NOMO-1 treated with DMSO at 0.1 percent for 48 hours (cell line): ENCODE results near the gene ZC3H18.
A peak's percentile ranks its signal among the peaks of the same experiment; 100 is the strongest.

Experiments used
- DNase-seq: peaks from one replicate; lab custom pipeline; 2025; ENCODE audit not compliant: unreplicated experiment; lab: John Stamatoyannopoulos, UW

Gene ZC3H18

DNA sequence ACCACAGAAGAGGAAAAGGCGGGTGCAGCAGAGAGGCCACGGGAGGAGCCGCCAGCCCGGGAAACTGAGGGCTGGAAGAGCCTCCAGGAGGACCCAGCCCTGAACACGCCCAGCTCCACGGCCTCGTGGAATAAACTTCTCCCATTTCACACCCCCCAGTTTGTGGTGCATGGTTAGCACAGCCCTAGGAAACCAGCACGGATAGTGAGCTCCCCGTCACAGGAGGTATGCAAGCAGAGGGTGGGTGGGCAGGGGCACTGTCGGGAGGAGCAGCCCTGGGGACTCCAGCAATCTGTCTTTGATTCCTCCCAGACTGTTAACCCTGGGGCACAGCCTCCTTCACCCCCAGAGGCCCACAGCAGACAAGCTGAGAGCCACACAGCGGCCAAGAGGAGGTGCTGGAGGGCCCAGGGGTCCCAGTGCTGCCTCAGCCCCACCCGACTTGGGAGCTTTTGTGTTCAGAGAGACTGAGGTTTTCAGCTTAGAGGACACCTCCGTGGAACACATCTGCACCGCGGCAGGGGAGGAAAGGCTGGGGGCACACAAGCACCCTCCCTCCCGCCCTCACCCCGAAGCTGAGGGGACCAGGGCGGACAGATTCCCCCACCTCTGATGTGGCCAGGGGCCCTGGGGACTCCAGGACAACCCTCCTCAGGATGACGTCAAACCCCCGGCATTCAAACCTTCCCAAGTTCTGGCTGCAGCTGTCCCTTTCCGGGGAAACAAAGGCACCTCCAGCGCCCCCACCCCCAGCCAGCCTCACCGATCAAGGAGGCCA, 66.5 kb downstream of the ZC3H18 start:
- no peak for DNase-seq

DNA sequence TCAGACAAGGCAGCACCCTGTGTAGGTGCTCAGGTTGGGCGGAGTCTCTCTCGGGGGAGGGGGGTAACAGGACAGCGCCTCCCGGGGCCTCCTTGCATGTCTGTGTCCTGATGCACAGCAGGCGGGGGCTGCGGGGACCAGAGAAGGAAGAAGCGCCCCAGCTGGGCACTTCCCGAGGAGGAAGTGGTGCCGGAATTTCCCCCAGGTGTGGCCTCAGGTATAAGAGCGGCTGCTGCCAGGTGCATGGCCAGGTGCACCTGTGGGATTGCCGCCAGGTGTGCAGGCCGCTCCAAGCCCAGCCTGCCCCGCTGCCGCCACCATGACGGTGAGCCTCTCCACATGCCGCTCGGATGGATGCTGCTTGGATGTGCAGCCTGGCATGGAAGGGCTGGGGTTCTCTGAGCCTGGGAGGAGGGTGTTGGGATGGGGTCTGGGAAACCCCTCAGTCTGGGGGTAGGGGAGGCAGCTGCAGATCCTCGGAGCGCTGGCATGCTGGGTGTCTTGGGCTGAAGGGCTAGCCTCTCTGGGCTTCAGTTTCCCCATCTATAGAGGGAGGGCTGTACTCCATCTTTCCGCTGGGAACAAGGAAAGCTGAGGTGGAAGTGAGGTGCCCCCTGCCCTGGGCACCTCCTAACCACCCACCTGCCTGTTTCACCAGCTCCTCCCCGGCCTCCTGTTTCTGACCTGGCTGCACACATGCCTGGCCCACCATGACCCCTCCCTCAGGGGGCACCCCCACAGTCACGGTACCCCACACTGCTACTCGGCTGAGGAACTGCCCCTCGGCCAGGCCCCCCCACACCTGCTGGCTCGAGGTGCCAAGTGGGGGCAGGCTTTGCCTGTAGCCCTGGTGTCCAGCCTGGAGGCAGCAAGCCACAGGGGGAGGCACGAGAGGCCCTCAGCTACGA, 68.4 kb downstream of the ZC3H18 start, which contains the start of gene IL17C:
IL17C (plus strand) TSS at position 250 of the 908 bp plus-strand sequence; CDS start at position 320, 70 bp downstream.
- no peak for DNase-seq

DNA sequence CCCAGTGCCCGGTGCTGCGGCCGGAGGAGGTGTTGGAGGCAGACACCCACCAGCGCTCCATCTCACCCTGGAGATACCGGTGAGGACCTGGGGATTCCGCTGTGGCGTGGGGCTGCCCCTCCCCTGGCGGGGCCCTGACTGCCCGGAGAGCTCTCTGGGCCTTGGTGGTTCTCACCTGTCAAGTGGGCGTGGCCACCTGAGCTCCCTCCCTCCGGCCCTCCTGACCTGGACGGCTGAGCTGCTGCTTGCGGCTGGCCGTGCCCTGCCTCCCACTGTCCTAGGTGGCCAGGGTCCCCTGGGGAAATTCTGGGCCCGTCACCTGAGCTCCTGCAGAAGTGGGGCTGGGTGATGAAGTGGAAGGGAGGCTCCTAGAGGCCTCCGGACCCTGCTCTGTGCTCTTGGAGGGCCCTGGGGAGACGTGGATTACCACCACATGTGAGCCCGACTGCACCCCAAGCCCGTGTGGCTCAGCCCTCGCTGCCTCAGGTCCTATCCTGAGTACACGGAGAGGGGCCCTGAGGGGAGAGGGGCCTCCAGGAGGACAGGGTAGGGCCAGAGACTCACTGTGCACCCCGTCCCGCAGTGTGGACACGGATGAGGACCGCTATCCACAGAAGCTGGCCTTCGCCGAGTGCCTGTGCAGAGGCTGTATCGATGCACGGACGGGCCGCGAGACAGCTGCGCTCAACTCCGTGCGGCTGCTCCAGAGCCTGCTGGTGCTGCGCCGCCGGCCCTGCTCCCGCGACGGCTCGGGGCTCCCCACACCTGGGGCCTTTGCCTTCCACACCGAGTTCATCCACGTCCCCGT, 69.2 kb downstream of the ZC3H18 start:
- DNase-seq = no peak

DNA sequence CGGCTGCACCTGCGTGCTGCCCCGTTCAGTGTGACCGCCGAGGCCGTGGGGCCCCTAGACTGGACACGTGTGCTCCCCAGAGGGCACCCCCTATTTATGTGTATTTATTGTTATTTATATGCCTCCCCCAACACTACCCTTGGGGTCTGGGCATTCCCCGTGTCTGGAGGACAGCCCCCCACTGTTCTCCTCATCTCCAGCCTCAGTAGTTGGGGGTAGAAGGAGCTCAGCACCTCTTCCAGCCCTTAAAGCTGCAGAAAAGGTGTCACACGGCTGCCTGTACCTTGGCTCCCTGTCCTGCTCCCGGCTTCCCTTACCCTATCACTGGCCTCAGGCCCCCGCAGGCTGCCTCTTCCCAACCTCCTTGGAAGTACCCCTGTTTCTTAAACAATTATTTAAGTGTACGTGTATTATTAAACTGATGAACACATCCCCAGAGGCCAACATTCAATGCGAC, 69.9 kb downstream of the ZC3H18 start:
- DNase-seq = no peak

DNA sequence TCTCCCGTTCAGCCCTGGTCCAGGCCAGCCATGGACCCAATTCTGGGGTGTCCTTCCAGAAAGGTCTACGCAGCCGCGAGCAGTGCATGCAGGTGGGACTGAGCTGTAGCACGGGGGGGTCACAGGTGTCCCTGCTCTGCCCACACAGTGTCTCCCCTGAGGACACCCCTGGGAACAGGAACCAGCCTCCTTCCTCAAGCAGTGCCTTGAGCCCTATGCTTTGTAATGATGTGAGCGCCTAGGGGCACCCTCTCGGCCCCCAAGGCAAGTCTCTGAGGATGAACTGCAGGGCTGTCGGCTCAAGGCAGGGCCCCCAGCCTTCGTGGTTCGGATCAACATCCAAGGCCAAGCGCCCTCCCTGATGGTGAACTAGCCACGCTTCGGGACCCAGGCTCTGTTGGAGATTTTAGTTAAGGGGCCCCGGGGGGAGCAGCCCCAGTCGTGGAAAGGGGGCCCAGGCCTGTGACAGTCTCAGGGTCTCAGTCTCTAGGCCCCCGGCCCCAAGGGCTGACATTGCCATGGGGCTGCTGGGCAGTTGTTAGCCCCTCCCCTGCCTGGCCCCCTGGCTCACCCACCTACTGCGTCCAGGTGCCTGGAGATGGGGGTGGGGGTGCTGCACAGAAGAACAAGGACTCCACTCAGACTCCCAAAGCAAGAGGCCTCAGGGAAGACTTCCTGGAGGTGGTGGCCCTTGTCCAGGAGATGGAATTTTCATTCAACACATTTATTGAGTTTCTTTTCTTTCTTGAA, 70.5 kb downstream of the ZC3H18 start:
- no peak for DNase-seq

DNA sequence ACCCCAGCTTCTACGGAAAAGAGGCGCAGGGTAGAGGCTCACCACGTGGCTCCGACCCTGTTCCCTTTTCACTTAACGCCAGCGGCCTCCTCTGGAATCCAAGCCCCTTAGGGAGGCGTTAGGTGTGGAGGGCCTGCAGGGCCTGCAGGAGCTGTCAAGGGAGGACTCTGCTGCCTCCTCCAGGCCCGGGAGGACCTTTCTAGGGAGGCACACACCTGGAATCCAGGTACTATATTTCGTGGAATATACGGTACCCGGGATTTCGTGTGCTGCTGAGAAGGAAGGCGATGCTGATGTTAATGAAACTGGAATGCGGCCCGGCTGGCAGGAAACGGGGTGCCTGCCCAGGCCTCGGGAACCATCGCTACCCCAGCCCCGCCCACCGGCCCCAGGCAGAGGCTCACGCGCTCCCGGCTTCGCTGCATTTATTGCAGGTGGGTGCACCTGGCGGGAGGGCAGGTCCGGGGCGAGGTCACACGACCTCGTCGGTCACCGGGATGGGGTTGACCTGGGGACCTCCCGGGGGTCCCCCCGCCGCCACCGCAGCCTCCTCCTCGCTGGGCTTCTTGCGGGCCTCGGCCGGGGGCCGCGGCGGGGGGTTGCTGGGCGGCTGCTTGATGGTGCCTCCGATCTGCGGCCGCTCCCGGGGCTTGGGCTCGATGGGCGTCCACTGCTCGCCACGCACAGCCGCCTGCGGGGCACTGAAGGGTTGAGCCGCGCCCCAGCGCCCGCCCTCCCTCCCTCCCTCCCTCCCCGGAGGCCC, 72.9 kb downstream of the ZC3H18 start:
- no peak for DNase-seq

DNA sequence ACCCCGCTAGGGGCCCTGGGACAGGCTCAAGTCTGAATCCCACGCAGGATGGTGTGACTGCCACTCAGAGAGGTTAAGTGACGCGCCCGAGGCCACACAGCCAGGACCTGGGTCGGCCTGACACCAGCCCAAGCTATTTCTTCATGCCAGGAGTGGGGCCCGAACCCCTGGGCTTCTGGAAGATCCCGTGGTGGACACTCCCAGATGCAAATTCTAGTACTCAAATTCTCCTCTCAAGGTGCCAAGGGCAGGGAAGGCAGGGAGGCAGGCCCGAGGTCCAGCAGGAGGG, 73.4 kb downstream of the ZC3H18 start:
- DNase-seq = no peak

DNA sequence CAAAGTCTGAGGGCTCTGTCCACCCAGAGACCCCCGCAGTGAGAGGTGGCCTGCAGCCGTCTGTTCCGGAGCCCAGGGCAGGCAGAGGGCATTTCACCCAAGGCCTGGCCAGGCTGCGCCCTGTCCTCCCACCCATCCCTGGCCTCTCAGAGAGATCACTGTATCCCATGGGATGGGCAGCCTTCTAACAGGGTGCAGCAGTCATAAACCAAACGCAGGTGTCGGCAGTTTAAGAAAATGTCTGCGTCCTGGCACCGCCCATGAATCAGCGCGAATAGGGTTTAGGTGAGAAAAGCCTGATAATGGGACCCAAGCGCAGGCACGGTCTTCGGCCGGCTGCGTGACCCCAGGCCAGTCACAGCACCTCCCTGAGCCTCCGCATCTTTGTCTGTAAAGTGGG, 75.3 kb downstream of the ZC3H18 start:
- no peak for DNase-seq

DNA sequence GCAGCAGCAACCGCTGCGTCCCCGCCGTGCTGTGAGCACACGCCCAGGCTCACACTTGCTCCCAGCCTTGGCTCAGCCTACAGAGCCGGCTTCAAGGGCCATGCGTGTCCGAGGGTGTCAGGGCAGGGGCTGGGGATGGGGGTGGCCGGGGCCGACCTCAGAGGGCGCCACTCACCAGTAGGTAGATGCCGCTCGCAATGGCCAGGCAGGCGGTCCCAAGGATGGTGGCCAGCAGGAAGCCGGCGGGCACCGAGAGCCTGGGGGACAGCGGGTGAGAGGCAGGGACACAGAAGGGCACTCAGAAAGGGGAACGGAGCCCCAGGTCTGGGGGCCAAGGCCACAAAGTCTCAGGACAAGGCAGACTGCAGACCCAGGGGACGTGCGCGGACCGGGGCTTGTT, 75.7 kb downstream of the ZC3H18 start:
- DNase-seq = no peak

DNA sequence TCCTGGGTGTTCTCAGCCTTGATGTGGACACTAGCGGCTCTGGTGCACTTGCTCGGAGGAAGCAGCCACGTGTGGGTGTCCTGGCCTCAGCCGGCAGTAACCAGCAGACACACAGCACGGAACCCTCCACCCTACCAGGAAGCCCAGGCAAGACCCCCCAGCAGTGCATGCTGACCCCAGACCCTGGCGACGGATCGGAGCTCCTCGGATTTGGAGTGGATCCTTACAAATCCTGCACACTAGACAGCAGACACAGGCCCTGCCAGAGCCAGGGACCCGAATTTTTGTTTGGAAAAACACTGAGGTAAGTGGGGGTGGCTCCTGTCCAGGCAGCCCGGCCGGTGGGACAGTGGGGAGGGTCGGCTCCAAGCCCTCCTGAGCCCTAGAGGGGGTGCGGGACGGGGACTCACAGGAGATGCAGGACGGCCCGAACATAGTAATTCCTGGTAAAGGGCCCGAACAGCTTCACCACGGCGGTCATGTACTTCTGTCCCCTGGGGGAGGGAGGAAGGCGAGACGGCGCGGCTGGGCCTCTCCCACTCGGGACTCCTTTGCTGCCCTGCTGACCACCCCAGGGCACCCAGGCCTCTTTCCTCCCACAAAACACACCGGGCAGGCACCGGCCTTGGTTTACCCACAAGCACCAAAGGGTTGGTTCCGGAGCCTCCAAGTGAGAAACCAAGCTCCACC, 76.3 kb downstream of the ZC3H18 start:
- DNase-seq = no peak

DNA sequence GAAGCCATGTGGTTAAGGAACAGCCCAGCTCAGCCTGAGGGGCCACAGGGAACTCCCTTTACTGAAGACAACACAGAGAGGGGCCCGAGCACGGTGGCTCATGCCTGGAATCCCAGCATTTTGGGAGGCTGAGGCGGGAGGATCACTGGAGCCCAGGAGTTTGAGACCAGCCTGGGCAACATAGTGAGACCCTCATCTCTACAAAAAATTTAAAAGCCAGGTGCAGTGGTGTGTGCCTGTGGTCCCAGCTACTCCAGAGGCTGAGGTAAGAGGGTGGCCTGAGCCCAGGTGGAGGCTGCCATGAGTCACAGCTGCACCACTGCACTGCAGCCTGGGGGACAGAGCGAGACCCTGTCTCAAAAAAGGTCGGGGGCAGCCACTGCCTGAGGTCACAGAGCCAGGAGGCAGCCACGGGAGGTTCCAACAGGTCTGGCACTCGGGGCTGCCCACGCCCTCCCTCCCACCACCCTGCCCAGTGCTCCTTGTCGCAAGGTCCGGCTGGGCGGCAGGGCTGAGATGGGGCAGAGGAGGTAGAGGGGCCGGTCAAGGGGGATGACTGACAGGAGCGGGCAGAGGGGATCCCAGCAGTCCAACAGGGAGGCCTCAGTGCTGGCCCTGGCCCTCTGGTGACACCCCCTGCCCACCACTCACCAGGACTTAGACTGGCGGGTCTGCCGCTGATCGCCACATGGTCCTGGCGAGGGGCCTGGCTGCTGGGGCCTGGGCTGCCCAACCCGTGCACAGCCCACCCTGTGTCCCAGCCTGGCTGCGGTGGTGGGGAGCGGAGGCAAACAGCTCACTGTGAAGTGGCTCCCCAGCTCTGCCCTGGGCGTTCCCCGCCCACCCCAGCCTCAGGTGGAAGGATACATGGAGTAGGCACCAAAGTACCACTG, 77.2 kb downstream of the ZC3H18 start:
- no peak for DNase-seq

DNA sequence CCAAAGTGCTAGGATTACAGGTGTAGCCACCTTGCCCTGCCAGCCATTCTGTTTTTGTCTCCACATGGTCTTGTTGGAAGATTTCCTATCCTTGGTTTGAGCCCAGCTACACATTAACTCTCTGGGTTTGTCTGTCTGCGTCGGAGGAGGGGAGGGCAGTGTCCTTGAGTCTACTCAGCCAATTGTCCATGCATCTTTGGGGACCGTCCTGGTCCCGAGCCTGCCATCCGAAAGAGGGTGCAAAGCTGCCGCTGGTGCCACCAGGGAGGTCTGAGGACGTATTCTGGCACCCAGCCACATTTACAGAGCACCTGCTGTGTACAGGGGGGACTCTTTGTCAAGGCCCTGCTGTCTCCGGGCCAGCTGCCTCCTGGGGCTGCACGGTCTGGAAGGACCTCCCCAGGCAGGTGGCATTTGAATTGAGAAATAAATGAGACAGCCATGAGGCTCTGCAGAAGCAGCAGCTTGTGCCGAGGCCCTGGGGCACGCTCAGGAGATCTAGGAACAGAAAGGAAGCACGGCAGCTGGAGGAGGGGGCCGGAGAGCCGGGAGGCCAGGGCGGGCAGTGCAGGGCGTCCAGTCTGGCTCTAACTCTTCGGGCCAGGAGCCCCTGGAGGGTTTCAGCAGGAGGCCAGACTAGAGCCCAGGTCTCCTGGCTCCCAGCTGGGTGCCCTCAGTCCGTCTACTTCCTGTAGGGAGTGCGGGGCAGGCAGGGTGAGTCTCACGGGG, 79.2 kb downstream of the ZC3H18 start:
- DNase-seq = no peak

DNA sequence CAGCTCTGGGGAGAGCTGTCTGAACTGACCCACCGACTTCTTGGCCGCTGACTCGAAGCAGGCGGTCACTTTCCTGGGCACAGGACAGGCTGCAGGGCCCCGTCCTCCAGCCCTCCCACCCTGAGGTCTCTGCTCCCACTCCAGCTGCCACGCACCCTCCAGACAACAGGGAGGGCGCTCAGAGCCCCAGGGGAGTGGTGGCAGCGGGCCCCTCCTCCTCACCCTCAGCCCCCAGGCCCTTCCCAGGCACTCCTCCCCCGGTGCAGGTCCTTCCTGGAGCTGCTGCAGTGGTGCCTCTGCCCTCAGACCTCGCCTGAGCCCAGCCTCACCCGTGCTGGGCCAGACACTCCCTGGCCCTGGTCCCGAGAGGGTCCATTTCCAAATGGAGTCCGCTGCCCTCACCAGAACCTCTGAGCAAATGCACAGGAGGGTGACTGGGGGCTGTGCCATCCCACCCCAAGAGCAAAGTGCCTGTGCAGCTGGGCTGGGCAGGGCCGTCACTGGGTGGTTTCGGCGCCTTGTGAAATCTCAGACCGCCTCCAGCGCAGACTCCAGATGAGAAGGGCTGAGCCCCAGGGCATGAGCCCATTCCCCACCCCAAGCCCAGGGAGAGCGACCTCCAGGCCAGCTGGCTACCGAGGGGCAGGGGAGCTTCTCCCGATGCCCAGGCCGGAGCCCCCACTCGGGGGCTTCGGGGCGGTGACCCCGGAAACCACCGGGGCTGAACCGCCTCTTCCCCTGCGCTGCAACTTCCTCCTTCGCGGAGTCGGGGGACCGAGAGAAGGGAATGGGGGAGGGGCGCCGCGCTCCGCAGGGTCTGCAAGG, 79.9 kb downstream of the ZC3H18 start:
- peak; percentile 59 for DNase-seq

DNA sequence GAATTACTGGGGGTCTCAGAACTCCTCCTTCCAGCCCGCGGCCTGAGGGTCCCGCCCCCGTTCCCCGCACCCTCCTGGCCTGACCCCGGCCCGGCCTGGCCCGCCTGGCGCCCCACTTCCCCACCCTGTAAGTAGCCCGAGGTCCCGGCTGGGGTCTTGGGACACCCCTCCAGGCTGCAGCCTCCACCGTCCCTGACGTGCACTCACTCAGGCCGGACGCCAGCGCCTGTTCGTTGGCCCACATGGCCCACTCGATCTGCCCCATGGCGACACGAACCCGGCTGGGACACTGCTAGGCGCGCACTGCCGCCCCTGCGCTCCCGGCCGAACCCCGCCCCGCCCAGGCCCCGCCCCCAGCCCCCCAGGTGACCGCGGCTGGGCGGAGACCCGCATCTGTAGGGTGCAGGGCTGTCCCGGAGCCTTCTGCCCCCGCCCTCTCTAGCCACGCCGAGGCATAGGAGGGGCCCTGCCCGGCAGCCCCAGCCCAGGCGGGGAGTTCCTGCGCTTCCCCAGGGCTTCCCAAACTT, 80.6 kb downstream of the ZC3H18 start, which contains the start of gene CYBA:
CYBA (minus strand) TSS at position 305 of the 527 bp plus-strand sequence; CDS start at position 265, 40 bp downstream.
- peak; percentile 83 for DNase-seq

DNA sequence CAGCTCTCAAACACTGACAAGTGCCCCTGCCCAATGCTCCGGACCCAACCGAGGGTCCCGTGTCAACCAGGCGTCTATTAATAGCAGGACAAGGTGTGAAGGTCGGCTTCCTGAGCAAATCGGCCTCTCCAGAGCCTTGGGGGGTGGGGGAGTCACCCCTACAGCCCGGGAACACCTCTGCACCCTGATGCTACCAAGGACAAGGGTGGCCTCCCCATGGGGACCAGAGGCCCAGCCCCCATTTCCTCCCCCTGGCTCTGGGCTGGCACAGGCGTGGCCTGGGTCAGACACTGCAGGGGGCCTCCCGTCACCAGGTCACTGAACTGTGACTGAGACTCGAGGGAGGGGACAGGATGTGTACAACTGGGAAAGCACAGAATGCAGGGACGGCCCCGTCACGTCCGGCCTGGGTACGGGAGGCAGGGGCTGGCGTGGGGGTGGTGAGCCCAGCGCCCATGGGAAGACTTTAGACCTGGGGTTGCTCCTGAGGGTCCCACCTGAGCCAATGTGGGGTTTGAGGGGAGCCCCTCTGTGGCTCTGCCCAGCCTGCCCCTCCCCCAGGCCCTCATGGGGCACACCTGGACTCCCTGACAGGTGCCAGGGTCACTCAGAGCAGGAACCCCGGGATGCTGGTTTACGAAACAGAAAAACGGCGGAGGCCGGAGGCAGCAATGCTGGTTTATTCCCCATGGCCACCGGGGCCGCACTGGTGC, 81.2 kb downstream of the ZC3H18 start:
- DNase-seq = no peak
